DMS 273 (cell line): ENCODE measurements around the gene NBEA.

Source experiments
- DNase-seq: peaks from one replicate; lab custom pipeline; 2025; ENCODE audit not compliant: unreplicated experiment; lab: John Stamatoyannopoulos, UW

NBEA gene

DNA sequence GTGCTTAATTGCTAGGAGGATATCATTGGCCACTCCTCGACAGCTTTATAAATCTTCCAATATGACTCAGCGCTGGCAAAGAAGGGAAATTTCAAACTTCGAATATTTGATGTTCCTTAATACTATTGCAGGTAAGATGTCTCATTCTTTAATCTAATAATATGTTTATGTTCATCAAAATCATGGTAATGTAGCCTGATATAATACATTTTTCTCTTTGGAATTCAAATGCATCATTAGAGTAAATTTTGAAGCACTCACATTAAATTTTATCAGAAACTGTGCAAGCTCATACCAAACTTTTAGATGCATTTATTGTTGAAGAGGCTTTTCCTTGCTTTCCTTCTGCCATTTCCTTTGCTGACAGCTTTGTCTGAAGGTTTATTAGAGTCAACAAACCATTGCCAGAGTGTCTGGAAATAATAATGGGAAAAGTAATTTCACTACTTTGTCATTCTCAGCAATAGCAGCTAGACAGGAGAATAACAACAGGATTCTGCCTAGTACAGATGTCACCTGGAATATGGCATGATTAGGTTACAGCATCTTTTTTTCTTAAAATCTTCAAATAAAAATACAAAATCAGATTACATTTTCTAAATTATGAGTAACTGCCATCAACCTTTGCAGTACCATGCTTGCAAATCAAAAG, 613.0 kb downstream of the NBEA start:
- DNase-seq = no peak

DNA sequence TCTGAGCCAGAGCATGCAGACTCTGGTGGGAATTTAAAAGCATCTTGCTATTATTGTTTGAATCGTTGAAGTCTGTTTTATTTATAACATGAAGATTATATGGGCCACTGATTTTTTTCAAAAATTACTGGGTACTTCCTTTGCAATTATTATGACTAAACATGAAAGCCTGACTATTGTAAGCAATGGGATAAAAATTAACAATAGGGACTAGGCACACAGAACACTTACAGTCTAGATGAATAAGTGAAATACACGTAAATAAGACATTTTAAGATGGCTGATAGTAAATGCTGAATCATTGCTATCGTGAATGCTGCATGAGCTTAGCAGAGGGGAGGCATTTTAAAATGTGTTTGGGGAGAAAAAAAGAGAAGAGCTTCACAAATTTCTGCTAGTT, 615.4 kb downstream of the NBEA start:
- no peak for DNase-seq

DNA sequence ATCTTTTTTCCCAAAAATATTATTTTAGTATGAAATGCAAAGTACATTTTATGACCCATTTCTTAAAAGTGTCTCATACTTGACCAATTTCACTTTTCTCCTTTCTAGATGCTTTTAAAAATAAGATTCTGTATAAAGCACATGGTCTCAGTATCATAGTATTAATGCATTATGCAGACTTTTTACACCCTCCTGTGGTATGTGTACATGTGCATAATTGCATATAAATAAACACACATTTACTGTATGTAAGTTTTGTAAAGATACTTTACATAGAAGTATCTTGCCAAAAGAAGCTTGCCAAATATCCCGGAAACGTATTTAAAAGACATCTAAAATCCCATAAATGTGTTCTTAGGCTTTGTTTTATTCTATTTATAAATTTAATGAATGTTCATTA, 619.5 kb downstream of the NBEA start:
- DNase-seq = no peak

DNA sequence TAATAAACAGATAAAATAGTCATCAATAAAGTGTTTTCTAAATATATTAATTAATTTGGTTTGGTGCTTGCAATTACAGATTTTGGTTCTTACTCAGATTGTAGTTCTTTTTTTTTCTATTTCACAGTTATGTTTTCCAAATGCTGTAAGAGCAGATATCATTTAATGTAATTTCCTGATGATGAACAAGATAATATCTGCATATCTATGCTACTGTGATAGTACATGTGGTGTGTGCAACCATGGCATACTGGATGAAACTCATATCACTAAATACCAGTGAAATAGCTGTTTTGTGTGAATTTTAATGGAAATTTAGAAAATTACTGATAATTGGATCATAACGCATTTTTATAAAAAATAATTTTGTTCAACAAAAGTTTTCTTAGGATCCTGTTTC, 623.2 kb downstream of the NBEA start:
- no peak for DNase-seq

GRCh38 chr13:35566340-35566739, 624.3 kb downstream of the NBEA start:
- DNase-seq = no peak

- DNase-seq = peak; percentile 13
Measured at GRCh38 chr13:35567406-35567980, 625.4 kb downstream of the NBEA start.

DNA sequence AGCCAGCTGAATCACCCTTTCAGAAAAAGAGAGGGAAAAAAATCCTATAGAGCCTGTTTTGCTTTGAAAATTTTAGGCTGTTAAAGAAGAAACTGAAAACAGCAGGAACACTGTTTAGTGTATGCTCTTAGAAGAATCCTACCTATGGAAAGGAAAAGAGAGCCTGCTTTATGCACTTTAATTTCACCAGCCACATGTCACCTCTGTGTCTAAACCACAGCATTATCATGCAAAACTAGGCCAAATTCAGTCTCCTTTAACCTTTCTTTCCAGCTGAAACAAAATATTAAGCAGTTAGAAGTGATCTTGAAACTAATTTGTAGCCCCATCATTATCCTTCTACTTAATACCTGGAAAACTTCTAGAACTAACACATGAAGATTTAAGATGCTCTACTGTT, 631.6 kb downstream of the NBEA start:
- DNase-seq = no peak

DNA sequence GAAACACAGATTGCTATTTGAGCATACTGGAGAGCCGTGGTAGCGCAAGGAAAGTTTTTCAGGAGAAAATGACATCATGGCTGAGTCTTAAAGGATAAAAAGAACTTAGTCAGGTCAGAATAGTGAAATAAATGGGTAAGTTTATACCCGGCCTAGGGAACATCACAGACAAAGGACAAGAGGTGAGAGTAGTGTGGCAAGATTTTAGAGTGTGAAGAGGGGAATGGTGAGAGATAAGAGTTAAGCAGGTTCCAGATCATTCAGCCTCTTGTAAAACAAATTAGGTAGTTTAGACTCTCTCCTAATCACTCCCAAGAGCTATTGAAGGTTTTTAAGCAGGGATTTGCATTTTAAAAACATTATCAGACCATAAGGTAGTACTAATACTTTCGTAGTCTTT, 650.4 kb downstream of the NBEA start:
- DNase-seq = no peak

- DNase-seq = no peak
Measured at GRCh38 chr13:35593651-35594050, 651.6 kb downstream of the NBEA start.

DNA sequence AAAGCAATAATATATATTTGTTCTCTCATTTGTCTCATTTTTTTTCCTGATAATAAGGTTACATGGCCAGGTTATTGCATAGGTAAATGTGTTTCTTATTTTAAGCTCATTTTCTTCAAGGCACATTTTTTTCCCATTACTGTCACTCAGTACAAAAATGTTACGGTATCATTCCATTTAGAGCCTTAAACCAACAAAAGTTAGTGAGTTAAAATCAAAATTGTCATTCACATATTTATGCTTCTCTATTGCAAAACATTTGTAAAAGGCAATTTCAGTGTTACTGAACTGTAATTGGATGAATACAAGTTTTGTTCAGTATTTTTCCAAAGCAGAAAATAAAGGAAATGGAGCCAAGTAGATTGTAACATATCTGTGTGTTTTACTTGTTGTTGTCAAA, 652.0 kb downstream of the NBEA start:
- DNase-seq = no peak

- no peak for DNase-seq
Measured at GRCh38 chr13:35595181-35595580, 653.1 kb downstream of the NBEA start.

GRCh38 chr13:35596321-35597030, 654.4 kb downstream of the NBEA start:
- no peak for DNase-seq

- DNase-seq = no peak
Measured at GRCh38 chr13:35597451-35597850, 655.4 kb downstream of the NBEA start.

GRCh38 chr13:35598233-35598632, 656.2 kb downstream of the NBEA start:
- no peak for DNase-seq

DNA sequence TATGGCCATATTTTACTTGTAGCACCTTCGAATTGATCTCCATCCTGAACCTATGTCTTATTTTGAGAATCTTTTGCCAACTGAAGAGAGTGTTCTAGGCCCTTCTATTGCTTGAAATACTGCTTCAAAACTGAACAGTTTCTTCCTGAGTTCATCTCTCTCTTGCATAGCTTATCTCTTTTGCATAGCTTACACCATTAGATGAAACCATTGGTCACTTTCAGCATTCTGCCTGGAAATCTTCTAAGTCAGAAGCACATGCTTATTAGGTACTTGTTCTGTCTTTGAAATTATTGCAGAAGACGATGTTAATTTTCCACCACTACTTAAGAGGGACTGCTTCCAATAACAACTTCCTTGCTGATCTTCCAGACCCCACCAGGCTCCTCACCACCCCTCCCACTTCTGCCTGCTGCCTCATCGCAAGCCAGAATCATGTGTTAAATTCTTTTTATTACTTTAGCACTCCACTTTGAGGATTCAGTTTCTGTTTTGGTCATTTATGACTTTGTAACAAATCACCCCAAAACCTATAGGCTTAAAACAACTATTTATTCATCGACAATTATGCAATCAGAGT, 656.8 kb downstream of the NBEA start:
- no peak for DNase-seq

GRCh38 chr13:35599384-35599783, 657.3 kb downstream of the NBEA start:
- no peak for DNase-seq

DNA sequence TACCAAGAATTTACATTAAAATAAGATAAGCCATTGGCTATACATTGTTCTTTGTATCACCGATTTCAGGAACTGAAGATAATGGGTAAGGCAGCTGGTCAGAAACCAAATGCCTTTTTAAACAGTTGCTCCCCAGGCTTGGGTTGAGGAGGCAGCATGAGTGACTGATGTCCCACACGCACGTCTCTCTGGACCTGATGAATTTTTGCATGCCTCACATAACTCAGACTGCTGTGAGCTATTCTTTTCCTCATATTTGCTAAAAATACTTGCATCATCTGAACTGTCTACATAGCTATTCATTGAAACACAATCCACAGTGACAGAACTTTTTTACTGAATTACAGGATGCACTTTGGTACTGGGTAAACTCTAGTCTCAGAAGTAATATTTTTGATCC, 658.1 kb downstream of the NBEA start:
- DNase-seq = no peak

- DNase-seq = no peak
Measured at GRCh38 chr13:35603593-35604285, 661.7 kb downstream of the NBEA start.

GRCh38 chr13:35614666-35615065, 672.6 kb downstream of the NBEA start:
- no peak for DNase-seq

DNA sequence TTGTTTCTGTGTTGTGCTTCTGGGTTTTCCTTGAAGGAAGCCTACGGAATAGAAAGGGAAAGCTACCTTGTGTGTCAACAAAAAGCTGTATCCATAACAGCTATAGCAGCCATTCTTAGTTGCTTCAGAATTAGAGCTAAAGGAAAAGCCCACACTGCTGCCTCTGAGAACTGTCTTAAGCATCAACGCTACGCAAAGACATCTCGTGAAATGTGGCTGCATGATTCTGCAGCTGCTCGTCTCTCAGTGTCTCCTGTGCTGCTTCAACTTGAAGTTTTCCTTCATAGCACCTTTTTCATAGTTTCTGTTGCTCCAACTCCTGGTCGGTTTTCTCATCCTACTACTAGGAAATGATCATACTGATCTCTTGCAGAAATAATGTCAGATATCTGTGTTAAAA, 675.4 kb downstream of the NBEA start:
- no peak for DNase-seq

GRCh38 chr13:35618565-35619083, 676.6 kb downstream of the NBEA start:
- no peak for DNase-seq
